OCI-LY1 (cell line): Measurements from ENCODE around the gene C2orf49.
"Not testable (repeated sequence)": the region's sequence is repeated elsewhere in the genome, so short reads cannot be mapped to it uniquely, and the experiment has no call there.

ENCODE experiments used
- EZH2 ChIP-seq: fragments of 200-600 bp; sonication (generic), shearing (Covaris generic); IDR thresholded peaks from 2 replicates; pipeline ENCODE4 v1.8.0; 2017; ENCODE audit warnings: borderline replicate concordance, mixed run types, mild to moderate bottlenecking, antibody characterized with exemption, low read length, moderate library complexity, mixed read lengths
- TF ChIP-seq, protein P1 (sequence below): fragments of 200-600 bp; sonication (generic), shearing (Covaris generic); IDR thresholded peaks from 2 replicates; pipeline ENCODE4 v1.5.1; 2017; ENCODE audit warnings: mild to moderate bottlenecking, antibody characterized with exemption, low read length, moderate library complexity, mixed read lengths

GRCh38 chr2:105327271-105327670 lies 10.1 kb upstream of the C2orf49 start:
- TF ChIP-seq, protein P1, sequence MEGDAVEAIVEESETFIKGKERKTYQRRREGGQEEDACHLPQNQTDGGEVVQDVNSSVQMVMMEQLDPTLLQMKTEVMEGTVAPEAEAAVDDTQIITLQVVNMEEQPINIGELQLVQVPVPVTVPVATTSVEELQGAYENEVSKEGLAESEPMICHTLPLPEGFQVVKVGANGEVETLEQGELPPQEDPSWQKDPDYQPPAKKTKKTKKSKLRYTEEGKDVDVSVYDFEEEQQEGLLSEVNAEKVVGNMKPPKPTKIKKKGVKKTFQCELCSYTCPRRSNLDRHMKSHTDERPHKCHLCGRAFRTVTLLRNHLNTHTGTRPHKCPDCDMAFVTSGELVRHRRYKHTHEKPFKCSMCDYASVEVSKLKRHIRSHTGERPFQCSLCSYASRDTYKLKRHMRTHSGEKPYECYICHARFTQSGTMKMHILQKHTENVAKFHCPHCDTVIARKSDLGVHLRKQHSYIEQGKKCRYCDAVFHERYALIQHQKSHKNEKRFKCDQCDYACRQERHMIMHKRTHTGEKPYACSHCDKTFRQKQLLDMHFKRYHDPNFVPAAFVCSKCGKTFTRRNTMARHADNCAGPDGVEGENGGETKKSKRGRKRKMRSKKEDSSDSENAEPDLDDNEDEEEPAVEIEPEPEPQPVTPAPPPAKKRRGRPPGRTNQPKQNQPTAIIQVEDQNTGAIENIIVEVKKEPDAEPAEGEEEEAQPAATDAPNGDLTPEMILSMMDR, result not testable (repeated sequence)
- TF ChIP-seq EZH2, result not testable (repeated sequence)
